ENCODE results near the gene USP13.

DNA sequence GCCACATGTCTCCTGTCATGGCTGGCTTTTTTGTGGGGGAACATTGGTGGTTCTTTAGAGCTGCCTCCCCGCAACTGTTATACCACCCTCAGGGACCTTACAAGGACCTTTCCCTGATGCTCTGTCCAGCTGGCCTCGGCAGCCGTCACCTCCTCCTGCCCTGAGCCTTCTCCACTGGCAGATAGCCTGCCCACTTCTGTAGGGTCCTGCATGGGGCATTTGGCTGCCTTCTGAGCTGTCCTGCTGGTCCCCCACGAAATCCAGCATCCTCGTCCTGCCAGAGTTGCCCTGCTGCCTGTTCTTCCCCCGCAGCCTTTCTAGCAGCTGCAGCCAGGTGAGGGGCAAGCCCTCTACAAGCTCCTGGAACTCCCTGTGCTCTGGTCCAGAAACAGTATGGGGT lies 86.2 kb downstream of the USP13 start:
- TF ChIP-seq, protein P1, sequence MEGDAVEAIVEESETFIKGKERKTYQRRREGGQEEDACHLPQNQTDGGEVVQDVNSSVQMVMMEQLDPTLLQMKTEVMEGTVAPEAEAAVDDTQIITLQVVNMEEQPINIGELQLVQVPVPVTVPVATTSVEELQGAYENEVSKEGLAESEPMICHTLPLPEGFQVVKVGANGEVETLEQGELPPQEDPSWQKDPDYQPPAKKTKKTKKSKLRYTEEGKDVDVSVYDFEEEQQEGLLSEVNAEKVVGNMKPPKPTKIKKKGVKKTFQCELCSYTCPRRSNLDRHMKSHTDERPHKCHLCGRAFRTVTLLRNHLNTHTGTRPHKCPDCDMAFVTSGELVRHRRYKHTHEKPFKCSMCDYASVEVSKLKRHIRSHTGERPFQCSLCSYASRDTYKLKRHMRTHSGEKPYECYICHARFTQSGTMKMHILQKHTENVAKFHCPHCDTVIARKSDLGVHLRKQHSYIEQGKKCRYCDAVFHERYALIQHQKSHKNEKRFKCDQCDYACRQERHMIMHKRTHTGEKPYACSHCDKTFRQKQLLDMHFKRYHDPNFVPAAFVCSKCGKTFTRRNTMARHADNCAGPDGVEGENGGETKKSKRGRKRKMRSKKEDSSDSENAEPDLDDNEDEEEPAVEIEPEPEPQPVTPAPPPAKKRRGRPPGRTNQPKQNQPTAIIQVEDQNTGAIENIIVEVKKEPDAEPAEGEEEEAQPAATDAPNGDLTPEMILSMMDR (conservative IDR thresholded peaks at IDR 0.05; ENCODE audit: low read depth, low read length): no peak
- no peak for TF ChIP-seq EZH2 (IDR thresholded peaks at IDR 0.05; ENCODE audit: borderline replicate concordance, low read depth, low read length, poor library complexity, severe bottlenecking)
